H9 (cell line): ENCODE data around the gene CACNG6. TPM values are rescaled to one million over a fixed set of nuclear protein-coding genes. Genes with fewer than 3 reads are reported as not detected.

Source experiments
- DNase-seq: peaks from one replicate; pipeline ENCODE4 v3.0.0-alpha.2; 2017
- H2AFZ ChIP-seq: one replicate; pipeline ENCODE4 v1.6.1; 2013; ENCODE audit warnings: mild to moderate bottlenecking, low read length, control low read depth, moderate library complexity
- H2AK5ac ChIP-seq: 2 replicates; pipeline ENCODE4 v1.6.1; 2013; ENCODE audit warnings: low read length, control low read depth, mixed read lengths; ENCODE audit not compliant: insufficient read length
- H2BK120ac ChIP-seq: one replicate; pipeline ENCODE4 v1.6.1; 2013; ENCODE audit warnings: low read depth, mild to moderate bottlenecking, low read length, control low read depth, inconsistent platforms; ENCODE audit not compliant: poor library complexity, severe bottlenecking
- H2BK12ac ChIP-seq: 2 replicates; pipeline ENCODE4 v1.6.1; 2013; ENCODE audit warnings: low read length, control low read depth, mixed read lengths, low read depth; ENCODE audit not compliant: insufficient read length
- H2BK15ac ChIP-seq: 2 replicates; pipeline ENCODE4 v1.6.1; 2013; ENCODE audit warnings: low read depth, low read length, control low read depth
- H2BK20ac ChIP-seq: one replicate; pipeline ENCODE4 v1.6.1; 2013; ENCODE audit warnings: low read depth, mild to moderate bottlenecking, low read length, control low read depth, inconsistent platforms; ENCODE audit not compliant: poor library complexity, severe bottlenecking
- H2BK5ac ChIP-seq: 2 replicates; pipeline ENCODE4 v1.6.1; 2013; ENCODE audit warnings: low read length, control low read depth, mixed read lengths; ENCODE audit not compliant: insufficient read length
- H3K14ac ChIP-seq: 2 replicates; pipeline ENCODE4 v1.6.1; 2013; ENCODE audit warnings: low read length, control low read depth; ENCODE audit not compliant: insufficient read depth
- H3K18ac ChIP-seq: 2 replicates; pipeline ENCODE4 v1.6.1; 2013; ENCODE audit warnings: low read depth, mild to moderate bottlenecking, mixed read lengths, low read length, control low read depth; ENCODE audit not compliant: insufficient read length
- H3K23ac ChIP-seq: 2 replicates; pipeline ENCODE4 v1.6.1; 2013; ENCODE audit warnings: low read length, control low read depth, mixed read lengths, low read depth; ENCODE audit not compliant: insufficient read length
- H3K23me2 ChIP-seq: 2 replicates; pipeline ENCODE4 v1.6.1; 2013; ENCODE audit warnings: low read depth, mild to moderate bottlenecking, mixed read lengths, low read length, control low read depth; ENCODE audit not compliant: insufficient read length, poor library complexity, severe bottlenecking
- H3K27ac ChIP-seq: 2 replicates; pipeline ENCODE4 v1.5.1; 2013; ENCODE audit warnings: low read length, control low read depth, mixed read lengths, low read depth; ENCODE audit not compliant: insufficient read length
- H3K27me3 ChIP-seq: 2 replicates; pipeline ENCODE4 v1.6.1; 2013; ENCODE audit warnings: low read length, control low read depth, inconsistent platforms; ENCODE audit not compliant: insufficient read depth
- H3K4ac ChIP-seq: 2 replicates; pipeline ENCODE4 v1.6.1; 2013; ENCODE audit warnings: low read depth, mild to moderate bottlenecking, control low read depth, inconsistent platforms, low read length, moderate library complexity
- H3K4me1 ChIP-seq: 2 replicates; pipeline ENCODE4 v1.6.1; 2013; ENCODE audit warnings: low read length, control low read depth, inconsistent platforms; ENCODE audit not compliant: insufficient read depth
- H3K4me2 ChIP-seq: 2 replicates; pipeline ENCODE4 v1.6.1; 2013; ENCODE audit warnings: low read length, control low read depth, mixed read lengths; ENCODE audit not compliant: insufficient read length, insufficient read depth
- H3K56ac ChIP-seq: 2 replicates; pipeline ENCODE4 v1.6.1; 2013; ENCODE audit warnings: low read depth, mild to moderate bottlenecking, mixed read lengths, low read length, control low read depth; ENCODE audit not compliant: insufficient read length
- H3K79me1 ChIP-seq: 2 replicates; pipeline ENCODE4 v1.6.1; 2013; ENCODE audit warnings: low read depth, mild to moderate bottlenecking, moderate library complexity, low read length, control low read depth, inconsistent platforms; ENCODE audit not compliant: insufficient read depth, poor library complexity, severe bottlenecking
- H3K79me2 ChIP-seq: 2 replicates; pipeline ENCODE4 v1.6.1; 2013; ENCODE audit warnings: low read length, control low read depth, inconsistent platforms; ENCODE audit not compliant: insufficient read depth
- H3K9ac ChIP-seq: 2 replicates; pipeline ENCODE4 v1.6.1; 2013; ENCODE audit warnings: low read length, control low read depth, mixed read lengths; ENCODE audit not compliant: insufficient read length; ENCODE audit errors: extremely low read depth
- H3K9me3 ChIP-seq: one replicate; pipeline ENCODE4 v1.6.1; 2013; ENCODE audit warnings: low read depth, low read length, inconsistent platforms; ENCODE audit not compliant: control insufficient read depth
- H3T11ph ChIP-seq: one replicate; pipeline ENCODE4 v1.6.1; 2013; ENCODE audit warnings: mild to moderate bottlenecking, low read length, control low read depth, inconsistent platforms
- H4K20me1 ChIP-seq: one replicate; pipeline ENCODE4 v1.6.1; 2013; ENCODE audit not compliant: control insufficient read depth, insufficient read length, insufficient read depth
- H4K5ac ChIP-seq: 2 replicates; pipeline ENCODE4 v1.6.1; 2013; ENCODE audit warnings: low read depth, mild to moderate bottlenecking, mixed read lengths, low read length, control low read depth; ENCODE audit not compliant: insufficient read length
- H4K8ac ChIP-seq: replicated peaks from 2 replicates; pipeline ENCODE4 v1.6.1; 2013; ENCODE audit warnings: low read length, control low read depth, mixed read lengths, low read depth; ENCODE audit not compliant: insufficient read length
- H4K91ac ChIP-seq: 2 replicates; pipeline ENCODE4 v1.6.1; 2013; ENCODE audit warnings: low read depth, mild to moderate bottlenecking, moderate library complexity, mixed read lengths, low read length, control low read depth; ENCODE audit not compliant: insufficient read length
- H3K27ac Mint-ChIP-seq, 3 experiments: 2 replicates in 2 of 3; 3 replicates in 1 of 3; pipeline ENCODE4 v1.8.0; 2020 to 2021; ENCODE audit warnings: mixed read lengths in 3 of 3, mild to moderate bottlenecking in 1 of 3, moderate library complexity in 1 of 3
- H3K27me3 Mint-ChIP-seq: 2 replicates; pipeline ENCODE4 v1.8.0; 2021; ENCODE audit warnings: low read depth, mild to moderate bottlenecking, moderate library complexity, mixed read lengths
- H3K36me3 Mint-ChIP-seq, 3 experiments: 2 replicates in 2 of 3; 3 replicates in 1 of 3; pipeline ENCODE4 v1.8.0; 2020 to 2021; ENCODE audit warnings: low read depth in 3 of 3, mixed read lengths in 3 of 3; ENCODE audit not compliant: insufficient read depth in 1 of 3
- H3K4me1 Mint-ChIP-seq, 2 experiments: 2 replicates each; pipeline ENCODE4 v1.8.0; 2020; ENCODE audit warnings: mixed read lengths in 2 of 2
- H3K4me3 Mint-ChIP-seq, 2 experiments: 2 replicates in 1 of 2; 3 replicates in 1 of 2; pipeline ENCODE4 v1.8.0; 2020 to 2021; ENCODE audit warnings: mild to moderate bottlenecking in 2 of 2, mixed read lengths in 2 of 2, moderate library complexity in 1 of 2
- H3K9me3 Mint-ChIP-seq, 2 experiments: 2 replicates in 1 of 2; 3 replicates in 1 of 2; pipeline ENCODE4 v1.8.0; 2020; ENCODE audit warnings: mild to moderate bottlenecking in 2 of 2, mixed read lengths in 2 of 2, moderate library complexity in 1 of 2
- WGBS: extraction: QIAGEN DNeasy Blood & Tissue Kit; methylation state at CpG from one replicate; pipeline ENCODE4 v1.1.7; 2013; ENCODE audit warnings: missing lambda C conversion rate, low lambda C conversion rate, mixed read lengths; ENCODE audit not compliant: insufficient read length; ENCODE audit errors: extremely low coverage; 5-methylcytosine and 5-hydroxymethylcytosine counted together
- total RNA-seq: library from RNA; stranded (reverse); gene quantifications from 2 replicates; pipeline ENCODE4 v1.2.1, GENCODE V29; 2021
- TF ChIP-seq, protein P1 (sequence below): fragments of 200-600 bp; sonication (generic); conservative IDR thresholded peaks from 3 replicates; pipeline ENCODE4 v1.8.0; 2021; ENCODE audit warnings: antibody characterized with exemption, mild to moderate bottlenecking

Gene CACNG6
- total RNA-seq, 1 experiment from 2014 or later: 1.6 TPM

GRCh38 chr19:53999694-54000093 is 8.3 kb downstream of the CACNG6 start:
- Histone ChIP-seq H3K27ac (no peak overlapping the region), H3K23ac (no peak overlapping the region), H3K79me1 (no peaks in the 10 kb centered on the region), H3K9me3 (no peaks in the 10 kb centered on the region), H3K4me1 (no peaks in the 10 kb centered on the region), H2BK12ac (no peak overlapping the region), H3K4me2 (no peak overlapping the region), H3K4ac (no peak overlapping the region), H3K27me3 (no peaks in the 10 kb centered on the region; the same call in 1 of the 2 replicates), H3K79me2 (no peaks in the 10 kb centered on the region), H3K18ac (no peak overlapping the region), H2AK5ac (no peak overlapping the region), H2BK120ac (no peak overlapping the region), H3K23me2 (no peaks in the 10 kb centered on the region), H3K9ac (no peak overlapping the region), H2BK15ac (no peak overlapping the region), H2BK20ac (no peak overlapping the region), H2AFZ (no peak overlapping the region), H2BK5ac (no peak overlapping the region), H4K91ac (no peak overlapping the region), H3T11ph (no peak overlapping the region), H3K14ac (no peak overlapping the region), H3K56ac (no peak overlapping the region), H4K5ac (no peak overlapping the region), H4K20me1 (no peaks in the 10 kb centered on the region), H4K8ac (no peak overlapping the region)
- DNase-seq: no peak
- Mint-ChIP-seq H3K27ac (no peak overlapping the region), H3K4me1 (peaks cover 10 to 11% of the 10 kb centered on the region in 2 experiments), H3K27me3 (peaks cover 87% of the 10 kb centered on the region), H3K9me3 (no peaks in the 10 kb centered on the region), H3K4me3 (no peak overlapping the region), H3K36me3 (no peaks in the 10 kb centered on the region)
- WGBS: no CpG with 5 or more reads among the region's 5 CpGs
- TF ChIP-seq, protein P1, sequence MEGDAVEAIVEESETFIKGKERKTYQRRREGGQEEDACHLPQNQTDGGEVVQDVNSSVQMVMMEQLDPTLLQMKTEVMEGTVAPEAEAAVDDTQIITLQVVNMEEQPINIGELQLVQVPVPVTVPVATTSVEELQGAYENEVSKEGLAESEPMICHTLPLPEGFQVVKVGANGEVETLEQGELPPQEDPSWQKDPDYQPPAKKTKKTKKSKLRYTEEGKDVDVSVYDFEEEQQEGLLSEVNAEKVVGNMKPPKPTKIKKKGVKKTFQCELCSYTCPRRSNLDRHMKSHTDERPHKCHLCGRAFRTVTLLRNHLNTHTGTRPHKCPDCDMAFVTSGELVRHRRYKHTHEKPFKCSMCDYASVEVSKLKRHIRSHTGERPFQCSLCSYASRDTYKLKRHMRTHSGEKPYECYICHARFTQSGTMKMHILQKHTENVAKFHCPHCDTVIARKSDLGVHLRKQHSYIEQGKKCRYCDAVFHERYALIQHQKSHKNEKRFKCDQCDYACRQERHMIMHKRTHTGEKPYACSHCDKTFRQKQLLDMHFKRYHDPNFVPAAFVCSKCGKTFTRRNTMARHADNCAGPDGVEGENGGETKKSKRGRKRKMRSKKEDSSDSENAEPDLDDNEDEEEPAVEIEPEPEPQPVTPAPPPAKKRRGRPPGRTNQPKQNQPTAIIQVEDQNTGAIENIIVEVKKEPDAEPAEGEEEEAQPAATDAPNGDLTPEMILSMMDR: no peak
